HepG2 (cell line): ENCODE measurements around the gene CHD2. TPM values are rescaled to one million over a fixed set of nuclear protein-coding genes. Genes with fewer than 3 reads are reported as not detected.

Source experiments
- ATAC-seq: fragments of 200-7000 bp; cut with Tn5 transposase; 3 replicates; pipeline ENCODE4 v1.9.1; 2020; ENCODE audit warnings: mild to moderate bottlenecking, moderate library complexity
- BruUV-seq: library from RNA; stranded (reverse); fragments of 400-500 nt; replicated peaks from 2 replicates; lab custom pipeline; 2021; lab: Mats Ljungman, UMichigan
- CTCF ChIA-PET: fragments of 300-600 bp; formaldehyde crosslinking; extraction: SDS; loops from one replicate; lab custom pipeline; 2021; ENCODE audit warnings: low total read pairs, inconsistent platforms, low intra/inter-chr PET ratio; lab: Yijun Ruan, JAX
- POLR2A ChIA-PET: fragments of 350-600 bp; sonication (Branson Sonifier 250); formaldehyde crosslinking; loops from one replicate; lab custom pipeline; 2020; ENCODE audit warnings: antibody characterized with exemption, inconsistent platforms; lab: Yijun Ruan, JAX
- DNase-seq: peaks from one replicate; pipeline ENCODE4 v3.0.0-alpha.2; 2015; ENCODE audit warnings: low spot score
- FAIRE-seq: peaks from 3 replicates; lab custom pipeline; 2011; peaks lifted over from hg19 to GRCh38; lab: Jason Lieb, UNC
- H2AFZ ChIP-seq: one replicate; pipeline ENCODE4 v1.6.1; 2011; ENCODE audit warnings: low read length, inconsistent platforms
- H3K27ac ChIP-seq: fragments of 300-600 bp; 3 replicates; pipeline ENCODE4 v1.8.0; 2011; ENCODE audit warnings: mixed run types, mild to moderate bottlenecking, mixed read lengths, low read length, inconsistent platforms; ENCODE audit not compliant: insufficient read depth; ENCODE audit errors: extremely low read length
- H3K27me3 ChIP-seq, 2 experiments: fragments of 200-600 bp in 1 of 2; 2 replicates in 1 of 2; 3 replicates in 1 of 2; pipeline versions ENCODE4 v1.6.0 to v1.8.0; 2011; ENCODE audit warnings: low read length in 2 of 2, mild to moderate bottlenecking in 2 of 2, moderate library complexity in 2 of 2, inconsistent platforms in 1 of 2; ENCODE audit not compliant: insufficient read depth in 2 of 2, control insufficient read depth in 1 of 2
- H3K36me3 ChIP-seq, 2 experiments: fragments of 200-600 bp in 1 of 2; replicated peaks in 1 of 2; 2 replicates in 1 of 2; 3 replicates in 1 of 2; pipeline versions ENCODE4 v1.5.1 to v1.8.0; 2011; ENCODE audit warnings: low read length in 2 of 2, inconsistent platforms in 1 of 2; ENCODE audit not compliant: insufficient read depth in 2 of 2, control insufficient read depth in 1 of 2
- H3K4me1 ChIP-seq: 2 replicates; pipeline ENCODE4 v1.5.1; 2012; ENCODE audit warnings: low read length, inconsistent platforms; ENCODE audit not compliant: insufficient read depth
- H3K4me2 ChIP-seq: 2 replicates; pipeline ENCODE4 v1.6.0; 2011; ENCODE audit warnings: low read depth, low read length, inconsistent platforms
- H3K4me3 ChIP-seq, 3 experiments: fragments of 200-600 bp in 1 of 3; sonication (generic), shearing (Covaris generic) in 1 of 3; replicated peaks in 1 of 3; 2 replicates each; pipeline ENCODE4 v1.5.1; 2011 to 2016; ENCODE audit warnings: low read length in 3 of 3, inconsistent platforms in 2 of 3, low read depth in 2 of 3, mild to moderate bottlenecking in 2 of 3, control low read depth in 1 of 3, mixed read lengths in 1 of 3; ENCODE audit not compliant: insufficient read depth in 1 of 3
- H3K79me2 ChIP-seq: one replicate; pipeline ENCODE4 v1.6.1; 2011; ENCODE audit warnings: low read length, inconsistent platforms; ENCODE audit not compliant: insufficient read depth
- H3K9ac ChIP-seq: 2 replicates; pipeline ENCODE4 v1.6.0; 2011; ENCODE audit warnings: mild to moderate bottlenecking, low read depth, low read length, inconsistent platforms; ENCODE audit not compliant: insufficient read depth
- H3K9me3 ChIP-seq: 2 replicates; pipeline ENCODE4 v1.5.1; 2012; ENCODE audit warnings: mild to moderate bottlenecking, low read length
- H4K20me1 ChIP-seq: 2 replicates; pipeline ENCODE4 v1.6.0; 2011; ENCODE audit warnings: inconsistent platforms, mild to moderate bottlenecking, low read length, moderate library complexity; ENCODE audit not compliant: insufficient read depth
- ARHGAP35 ChIP-seq: sonication (generic); formaldehyde crosslinking; IDR thresholded peaks from 2 replicates; pipeline ENCODE4 v1.9.0; 2022; ENCODE audit warnings: mild to moderate bottlenecking, inconsistent platforms, moderate library complexity, missing genetic modification reagents, borderline replicate concordance
- ATF7-NPFF ChIP-seq: sonication (generic); formaldehyde crosslinking; IDR thresholded peaks from 2 replicates; pipeline ENCODE4 v1.8.1; 2023; ENCODE audit warnings: mild to moderate bottlenecking, low read depth, missing genetic modification reagents, moderate library complexity
- JUND ChIP-seq: sonication (generic); formaldehyde crosslinking; IDR thresholded peaks from 2 replicates; pipeline ENCODE4 v1.8.0; 2022; ENCODE audit warnings: mild to moderate bottlenecking, missing genetic modification reagents
- RXRB ChIP-seq: IDR thresholded peaks from 2 replicates; pipeline ENCODE4 v1.6.1; 2016; ENCODE audit warnings: borderline replicate concordance, missing genetic modification reagents, missing compliant biosample characterization
- SOX13 ChIP-seq, 3 experiments: fragments of 450-650 bp in 1 of 3; sonication (generic) in 1 of 3; formaldehyde crosslinking in 1 of 3; IDR thresholded peaks in 2 of 3; conservative IDR thresholded peaks in 1 of 3; 2 replicates each; pipeline versions ENCODE4 v1.5.0 to v1.6.1; 2016 to 2020; ENCODE audit warnings: antibody characterized with exemption in 1 of 3, mild to moderate bottlenecking in 1 of 3, missing compliant biosample characterization in 1 of 3, missing genetic modification reagents in 1 of 3, moderate library complexity in 1 of 3
- ZNF124 ChIP-seq: sonication (generic); formaldehyde crosslinking; IDR thresholded peaks from 2 replicates; pipeline ENCODE4 v1.4.0; 2020; ENCODE audit warnings: missing genetic modification reagents
- ZNF44 ChIP-seq: sonication (generic); formaldehyde crosslinking; IDR thresholded peaks from 2 replicates; pipeline ENCODE4 v1.5.1; 2020; ENCODE audit warnings: mild to moderate bottlenecking, missing genetic modification reagents
- WGBS: methylation state at CpG from one replicate; pipeline ENCODE4 v1.1.6; 2017; ENCODE audit warnings: low lambda C conversion rate; 5-methylcytosine and 5-hydroxymethylcytosine counted together
- in situ Hi-C: cut with HindIII; loops from 2 replicates; pipeline ENCODE4 v1.10.0; 2017; ENCODE audit warnings: low pct_unique_long_range_greater_than_20kb; ENCODE audit not compliant: extremely low pct_ligation_motif_present
- intact Hi-C: fragments of 100-400 bp; cut with micrococcal nuclease; formaldehyde crosslinking; loops from one replicate; pipeline ENCODE4 v1.10.0; 2022; ENCODE audit not compliant: unreplicated experiment
- polyA plus RNA-seq, 8 experiments: library from polyadenylated mRNA; depleted of rRNA in 3 of 8; stranded (reverse) in 7 of 8; unstranded in 1 of 8; fragments of >200 nt; fragmentation: Illumina TruSeq in 4 of 8; extraction: Trizol in 4 of 8; gene quantifications; 2 replicates each; pipeline versions ENCODE4 v1.2.1 to v1.2.3, GENCODE V29; 2011 to 2016; ENCODE audit warnings: low read depth in 4 of 8, missing spikeins in 1 of 8, mixed read lengths in 1 of 8; ENCODE audit not compliant: insufficient read depth in 1 of 8
- total RNA-seq, 5 experiments: library from RNA; depleted of rRNA; stranded (reverse); fragments of >200 nt; fragmentation: Illumina TruSeq; extraction: Trizol; gene quantifications; 2 replicates each; pipeline ENCODE4 v1.2.3, GENCODE V29; 2016; ENCODE audit warnings: low read depth in 1 of 5
- TF ChIP-seq, protein P1 (sequence below): sonication (generic); formaldehyde crosslinking; IDR thresholded peaks from 2 replicates; pipeline ENCODE4 v1.5.1; 2020; ENCODE audit warnings: mild to moderate bottlenecking, missing genetic modification reagents, borderline replicate concordance
- TF ChIP-seq, protein P2 (sequence below): sonication (generic); formaldehyde crosslinking; conservative IDR thresholded peaks from 2 replicates; pipeline ENCODE4 v1.8.0; 2022; ENCODE audit warnings: mild to moderate bottlenecking, moderate library complexity, missing genetic modification reagents

CHD2 gene
- total and polyA plus RNA-seq, 2 of the 13 experiments (the other 11 are each of a cell fraction or from before 2014, with no cell fraction given), result 54.0 to 54.1 TPM

DNA sequence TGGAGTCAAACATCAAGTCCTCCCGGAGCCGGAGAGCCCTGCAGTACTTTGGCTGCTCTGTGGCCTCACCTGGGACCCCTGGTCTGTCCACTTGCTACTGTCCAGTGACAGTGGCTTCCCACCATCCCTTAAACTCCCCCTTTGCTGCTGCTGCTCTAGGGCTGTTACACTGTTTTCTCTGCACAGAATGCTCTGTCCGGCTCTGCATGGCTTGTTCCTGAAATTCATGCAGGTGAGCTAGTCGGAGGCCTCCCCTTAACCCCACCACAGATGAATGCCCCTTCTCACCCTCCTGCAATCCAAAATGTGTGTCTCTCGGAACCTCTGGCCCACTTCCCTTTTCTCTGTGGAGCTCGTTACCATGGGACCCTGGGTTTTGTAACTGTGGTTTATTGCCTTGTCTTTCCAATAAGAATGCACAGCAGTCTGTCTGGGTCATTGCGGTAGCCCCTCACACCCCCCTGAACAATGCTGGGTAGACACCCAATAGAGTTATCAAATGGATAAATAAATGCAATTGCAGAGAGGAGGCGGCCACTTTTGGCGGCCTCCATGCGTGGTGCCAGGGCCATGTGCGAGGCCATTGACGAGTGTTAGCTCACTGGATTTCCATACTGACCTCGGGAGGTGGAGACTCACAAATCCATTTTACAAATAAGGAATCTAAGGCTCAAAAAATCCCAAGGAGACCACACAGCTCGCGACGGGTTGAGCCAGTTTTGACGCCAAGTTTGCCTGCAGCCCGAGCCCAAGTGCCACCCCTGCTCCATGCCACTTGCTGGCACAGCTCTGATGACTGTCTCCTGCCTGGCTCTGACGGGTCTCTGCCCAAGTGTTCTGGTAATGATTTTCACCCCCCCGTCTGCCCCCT lies 140.4 kb downstream of the CHD2 start:
- H3K27ac ChIP-seq, result no peak overlapping the region
- no peak for ATAC-seq
- no peak for FAIRE-seq
- H3K9ac ChIP-seq, result no peak overlapping the region
- H3K27me3 ChIP-seq, result no peaks in the 10 kb centered on the region
- no peak overlapping the region for H3K4me3 ChIP-seq
- DNase-seq, result no peak
- no peaks in the 10 kb centered on the region for H3K79me2 ChIP-seq
- in situ Hi-C loops, result no loop called here
- intact Hi-C loops, result no loop called here
- POLR2A ChIA-PET, result no interaction called here
- no TSS peak for BruUV-seq
- no peaks in the 10 kb centered on the region for H3K9me3 ChIP-seq
- CTCF ChIA-PET, result no interaction called here
- WGBS, result 80% methylated on average over 20 of the region's 20 CpGs
- TF ChIP-seq ZNF44, result no peak
- no peak for TF ChIP-seq JUND
- no peak for TF ChIP-seq ATF7-NPFF (CRISPR knock-in tag)
- H3K36me3 ChIP-seq, result no peaks in the 10 kb centered on the region
- no peaks in the 10 kb centered on the region for H4K20me1 ChIP-seq
- no peak overlapping the region for H3K4me2 ChIP-seq
- H2AFZ ChIP-seq, result no peak overlapping the region
- H3K4me1 ChIP-seq, result peaks cover 7% of the 10 kb centered on the region

DNA sequence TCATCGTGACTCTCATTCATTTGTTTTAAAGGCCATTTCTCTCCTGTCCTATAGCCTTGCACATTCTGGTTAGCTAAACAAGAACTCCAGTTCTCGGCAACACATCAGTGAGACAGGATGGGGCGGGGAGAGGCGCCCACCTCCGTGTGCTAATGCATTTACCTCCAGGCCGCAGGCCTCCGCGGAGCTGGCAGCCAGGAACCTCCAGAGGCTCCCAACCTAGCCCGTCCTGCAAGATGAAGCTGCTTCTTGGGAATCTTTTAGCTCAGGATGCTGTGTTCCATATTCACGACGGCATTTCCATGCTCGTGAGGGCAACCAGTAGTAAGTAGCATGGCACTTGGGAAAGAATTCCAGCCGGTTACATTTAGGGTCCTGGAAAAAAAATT lies 141.0 kb downstream of the CHD2 start:
- WGBS, result 93% methylated on average over 13 of the region's 13 CpGs
- no peaks in the 10 kb centered on the region for H3K36me3 ChIP-seq
- no peak overlapping the region for H2AFZ ChIP-seq
- DNase-seq, result no peak
- no TSS peak for BruUV-seq
- in situ Hi-C loops, result no loop called here
- H3K9me3 ChIP-seq, result peaks cover 2% of the 10 kb centered on the region; the same call in 1 of the 2 replicates
- H3K79me2 ChIP-seq, result no peaks in the 10 kb centered on the region
- H3K27ac ChIP-seq, result no peak overlapping the region
- H3K4me1 ChIP-seq, result 0 out of 2 replicates have a peak, but pooled peaks cover 1% of the 10 kb centered on the region
- intact Hi-C loops, result no loop called here
- POLR2A ChIA-PET, result no interaction called here
- CTCF ChIA-PET, result no interaction called here
- no peak for FAIRE-seq
- H3K4me2 ChIP-seq, result no peak overlapping the region
- H3K4me3 ChIP-seq, result no peak overlapping the region
- H4K20me1 ChIP-seq, result no peaks in the 10 kb centered on the region
- H3K27me3 ChIP-seq, result peaks cover 0 to 1% of the 10 kb centered on the region in 2 experiments; a peak in 1 of 5 replicates
- ATAC-seq, result no peak
- no peak overlapping the region for H3K9ac ChIP-seq
- no peak for TF ChIP-seq ARHGAP35 (CRISPR knock-in tag)
- TF ChIP-seq RXRB (CRISPR knock-in tag), result no peak
- TF ChIP-seq, protein P1, sequence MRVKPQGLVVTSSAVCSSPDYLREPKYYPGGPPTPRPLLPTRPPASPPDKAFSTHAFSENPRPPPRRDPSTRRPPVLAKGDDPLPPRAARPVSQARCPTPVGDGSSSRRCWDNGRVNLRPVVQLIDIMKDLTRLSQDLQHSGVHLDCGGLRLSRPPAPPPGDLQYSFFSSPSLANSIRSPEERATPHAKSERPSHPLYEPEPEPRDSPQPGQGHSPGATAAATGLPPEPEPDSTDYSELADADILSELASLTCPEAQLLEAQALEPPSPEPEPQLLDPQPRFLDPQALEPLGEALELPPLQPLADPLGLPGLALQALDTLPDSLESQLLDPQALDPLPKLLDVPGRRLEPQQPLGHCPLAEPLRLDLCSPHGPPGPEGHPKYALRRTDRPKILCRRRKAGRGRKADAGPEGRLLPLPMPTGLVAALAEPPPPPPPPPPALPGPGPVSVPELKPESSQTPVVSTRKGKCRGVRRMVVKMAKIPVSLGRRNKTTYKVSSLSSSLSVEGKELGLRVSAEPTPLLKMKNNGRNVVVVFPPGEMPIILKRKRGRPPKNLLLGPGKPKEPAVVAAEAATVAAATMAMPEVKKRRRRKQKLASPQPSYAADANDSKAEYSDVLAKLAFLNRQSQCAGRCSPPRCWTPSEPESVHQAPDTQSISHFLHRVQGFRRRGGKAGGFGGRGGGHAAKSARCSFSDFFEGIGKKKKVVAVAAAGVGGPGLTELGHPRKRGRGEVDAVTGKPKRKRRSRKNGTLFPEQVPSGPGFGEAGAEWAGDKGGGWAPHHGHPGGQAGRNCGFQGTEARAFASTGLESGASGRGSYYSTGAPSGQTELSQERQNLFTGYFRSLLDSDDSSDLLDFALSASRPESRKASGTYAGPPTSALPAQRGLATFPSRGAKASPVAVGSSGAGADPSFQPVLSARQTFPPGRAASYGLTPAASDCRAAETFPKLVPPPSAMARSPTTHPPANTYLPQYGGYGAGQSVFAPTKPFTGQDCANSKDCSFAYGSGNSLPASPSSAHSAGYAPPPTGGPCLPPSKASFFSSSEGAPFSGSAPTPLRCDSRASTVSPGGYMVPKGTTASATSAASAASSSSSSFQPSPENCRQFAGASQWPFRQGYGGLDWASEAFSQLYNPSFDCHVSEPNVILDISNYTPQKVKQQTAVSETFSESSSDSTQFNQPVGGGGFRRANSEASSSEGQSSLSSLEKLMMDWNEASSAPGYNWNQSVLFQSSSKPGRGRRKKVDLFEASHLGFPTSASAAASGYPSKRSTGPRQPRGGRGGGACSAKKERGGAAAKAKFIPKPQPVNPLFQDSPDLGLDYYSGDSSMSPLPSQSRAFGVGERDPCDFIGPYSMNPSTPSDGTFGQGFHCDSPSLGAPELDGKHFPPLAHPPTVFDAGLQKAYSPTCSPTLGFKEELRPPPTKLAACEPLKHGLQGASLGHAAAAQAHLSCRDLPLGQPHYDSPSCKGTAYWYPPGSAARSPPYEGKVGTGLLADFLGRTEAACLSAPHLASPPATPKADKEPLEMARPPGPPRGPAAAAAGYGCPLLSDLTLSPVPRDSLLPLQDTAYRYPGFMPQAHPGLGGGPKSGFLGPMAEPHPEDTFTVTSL, result no peak
- no peak for TF ChIP-seq ZNF124 (CRISPR knock-in tag)
- TF ChIP-seq, protein P2, sequence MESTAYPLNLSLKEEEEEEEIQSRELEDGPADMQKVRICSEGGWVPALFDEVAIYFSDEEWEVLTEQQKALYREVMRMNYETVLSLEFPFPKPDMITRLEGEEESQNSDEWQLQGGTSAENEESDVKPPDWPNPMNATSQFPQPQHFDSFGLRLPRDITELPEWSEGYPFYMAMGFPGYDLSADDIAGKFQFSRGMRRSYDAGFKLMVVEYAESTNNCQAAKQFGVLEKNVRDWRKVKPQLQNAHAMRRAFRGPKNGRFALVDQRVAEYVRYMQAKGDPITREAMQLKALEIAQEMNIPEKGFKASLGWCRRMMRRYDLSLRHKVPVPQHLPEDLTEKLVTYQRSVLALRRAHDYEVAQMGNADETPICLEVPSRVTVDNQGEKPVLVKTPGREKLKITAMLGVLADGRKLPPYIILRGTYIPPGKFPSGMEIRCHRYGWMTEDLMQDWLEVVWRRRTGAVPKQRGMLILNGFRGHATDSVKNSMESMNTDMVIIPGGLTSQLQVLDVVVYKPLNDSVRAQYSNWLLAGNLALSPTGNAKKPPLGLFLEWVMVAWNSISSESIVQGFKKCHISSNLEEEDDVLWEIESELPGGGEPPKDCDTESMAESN, result no peak
- TF ChIP-seq SOX13 (IDR thresholded peaks at IDR 0.05), result no peak
- TF ChIP-seq SOX13 (CRISPR knock-in tag; conservative IDR thresholded peaks at IDR 0.05 in 1 of 2, IDR thresholded peaks at IDR 0.05 in 1 of 2), result no peak
